HG03280 (cell line): Measurements from ENCODE around the gene CCDC88C.
A peak's percentile ranks its signal among the peaks of the same experiment; 100 is the strongest.

Experiments used
- ATAC-seq: cut with Tn5 transposase; IDR thresholded peaks from one replicate; pipeline ENCODE4 v1.9.1; 2021; ENCODE audit warnings: mild to moderate bottlenecking, moderate library complexity; ENCODE audit not compliant: unreplicated experiment

CCDC88C gene

GRCh38 chr14:91331721-91332120 lies 85.9 kb downstream of the CCDC88C start:
- no peak for ATAC-seq

- ATAC-seq, result no peak
These were observed 86.8 kb downstream of the CCDC88C start for GRCh38 chr14:91330856-91331255.

GRCh38 chr14:91330096-91330696 lies 87.4 kb downstream of the CCDC88C start:
- ATAC-seq, result no peak

GRCh38 chr14:91329486-91330014 lies 88.1 kb downstream of the CCDC88C start:
- ATAC-seq, result no peak

GRCh38 chr14:91328313-91329050 lies 89.1 kb downstream of the CCDC88C start:
- no peak for ATAC-seq

- ATAC-seq, result no peak
These were observed 89.8 kb downstream of the CCDC88C start for GRCh38 chr14:91327661-91328312.

GRCh38 chr14:91327250-91327595 lies 90.4 kb downstream of the CCDC88C start:
- no peak for ATAC-seq

- no peak for ATAC-seq
These were observed 90.9 kb downstream of the CCDC88C start for GRCh38 chr14:91326514-91327249.

- no peak for ATAC-seq
These were observed 92.7 kb downstream of the CCDC88C start for GRCh38 chr14:91324606-91325575.

- peak; percentile 64 for ATAC-seq
These were observed 93.7 kb downstream of the CCDC88C start for GRCh38 chr14:91323671-91324605.

- ATAC-seq, result no peak
These were observed 94.6 kb downstream of the CCDC88C start for GRCh38 chr14:91323031-91323430.

GRCh38 chr14:91322623-91323022 lies 95.0 kb downstream of the CCDC88C start:
- ATAC-seq, result no peak

GRCh38 chr14:91321131-91321530 lies 96.5 kb downstream of the CCDC88C start:
- ATAC-seq, result no peak

GRCh38 chr14:91320266-91320665 lies 97.4 kb downstream of the CCDC88C start:
- ATAC-seq, result no peak

- ATAC-seq, result no peak
These were observed 98.7 kb downstream of the CCDC88C start for GRCh38 chr14:91318911-91319310.

GRCh38 chr14:91317381-91318308 lies 100.0 kb downstream of the CCDC88C start:
- no peak for ATAC-seq

- no peak for ATAC-seq
These were observed 100.9 kb downstream of the CCDC88C start for GRCh38 chr14:91316761-91317160.

- peak; percentile 73 for ATAC-seq
These were observed 101.8 kb downstream of the CCDC88C start for GRCh38 chr14:91315844-91316267.
